RWPE1 (cell line): ENCODE measurements around the gene INVS.
"Not testable (repeated sequence)": the region's sequence is repeated elsewhere in the genome, so short reads cannot be mapped to it uniquely, and the experiment has no call there.

Experiments used
- CTCF ChIA-PET: fragments of 350-600 bp; sonication (Branson Sonifier 250); formaldehyde crosslinking; extraction: SDS; loops from one replicate; lab custom pipeline; 2021; lab: Yijun Ruan, JAX
- POLR2A ChIA-PET: fragments of 400-600 bp; formaldehyde crosslinking; extraction: SDS; loops from one replicate; lab custom pipeline; 2020; ENCODE audit warnings: antibody characterized with exemption; ENCODE audit not compliant: low non-redundant PET; lab: Yijun Ruan, JAX
- DNase-seq: peaks from one replicate; pipeline ENCODE4 v3.0.0; 2012; ENCODE audit warnings: low spot score
- H3K27ac ChIP-seq: fragments of 450-650 bp; 2 replicates; pipeline ENCODE4 v1.5.1; 2017
- TF ChIP-seq, protein P1 (sequence below): fragments of 450-650 bp; conservative IDR thresholded peaks from 2 replicates; pipeline ENCODE4 v1.5.1; 2017; ENCODE audit warnings: low read depth, mild to moderate bottlenecking

The INVS gene

GRCh38 chr9:100063185-100063584, 35.9 kb upstream of the INVS start:
- H3K27ac ChIP-seq, result no peak overlapping the region
- ChIA-PET POLR2A (no interaction called here), CTCF (no interaction called here)
- TF ChIP-seq, protein P1, sequence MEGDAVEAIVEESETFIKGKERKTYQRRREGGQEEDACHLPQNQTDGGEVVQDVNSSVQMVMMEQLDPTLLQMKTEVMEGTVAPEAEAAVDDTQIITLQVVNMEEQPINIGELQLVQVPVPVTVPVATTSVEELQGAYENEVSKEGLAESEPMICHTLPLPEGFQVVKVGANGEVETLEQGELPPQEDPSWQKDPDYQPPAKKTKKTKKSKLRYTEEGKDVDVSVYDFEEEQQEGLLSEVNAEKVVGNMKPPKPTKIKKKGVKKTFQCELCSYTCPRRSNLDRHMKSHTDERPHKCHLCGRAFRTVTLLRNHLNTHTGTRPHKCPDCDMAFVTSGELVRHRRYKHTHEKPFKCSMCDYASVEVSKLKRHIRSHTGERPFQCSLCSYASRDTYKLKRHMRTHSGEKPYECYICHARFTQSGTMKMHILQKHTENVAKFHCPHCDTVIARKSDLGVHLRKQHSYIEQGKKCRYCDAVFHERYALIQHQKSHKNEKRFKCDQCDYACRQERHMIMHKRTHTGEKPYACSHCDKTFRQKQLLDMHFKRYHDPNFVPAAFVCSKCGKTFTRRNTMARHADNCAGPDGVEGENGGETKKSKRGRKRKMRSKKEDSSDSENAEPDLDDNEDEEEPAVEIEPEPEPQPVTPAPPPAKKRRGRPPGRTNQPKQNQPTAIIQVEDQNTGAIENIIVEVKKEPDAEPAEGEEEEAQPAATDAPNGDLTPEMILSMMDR, result no peak
- no peak for DNase-seq

GRCh38 chr9:100064872-100065581, 34.0 kb upstream of the INVS start:
- POLR2A ChIA-PET, result no interaction called here
- TF ChIP-seq, protein P1, result no peak
- CTCF ChIA-PET, result interaction anchor here (0.6 kb wide), 1 partner anchor 14 kb away, joined by 3 read pairs; no protein-coding TSS in a partner anchor
- H3K27ac ChIP-seq, result no peak overlapping the region
- DNase-seq, result peak; percentile 62

DNA sequence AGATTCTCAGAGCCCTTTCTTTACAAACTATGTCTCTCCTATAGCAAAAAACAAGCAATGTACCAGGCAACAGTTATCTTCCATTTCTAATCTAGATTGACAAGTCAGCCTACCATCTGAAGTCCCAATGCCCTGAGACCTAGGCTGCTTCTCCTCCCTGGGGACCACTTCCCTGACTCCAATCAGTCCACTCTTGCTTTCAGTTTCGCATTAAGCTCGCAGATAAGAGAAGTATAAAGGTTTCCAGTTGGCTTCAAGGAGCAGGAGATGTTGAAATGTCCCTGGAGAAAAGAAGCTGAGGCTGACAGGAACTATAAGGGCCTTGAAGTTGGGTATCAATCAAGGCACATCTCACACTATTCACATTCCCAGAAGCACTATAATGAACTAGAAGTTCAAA, 32.5 kb upstream of the INVS start:
- H3K27ac ChIP-seq, result no peak overlapping the region
- CTCF ChIA-PET, result interaction anchor here (0.7 kb wide), 1 partner anchor 55 kb away, joined by 3 read pairs; no protein-coding TSS in a partner anchor
- DNase-seq, result no peak
- POLR2A ChIA-PET, result no interaction called here
- TF ChIP-seq, protein P1, result no peak

DNA sequence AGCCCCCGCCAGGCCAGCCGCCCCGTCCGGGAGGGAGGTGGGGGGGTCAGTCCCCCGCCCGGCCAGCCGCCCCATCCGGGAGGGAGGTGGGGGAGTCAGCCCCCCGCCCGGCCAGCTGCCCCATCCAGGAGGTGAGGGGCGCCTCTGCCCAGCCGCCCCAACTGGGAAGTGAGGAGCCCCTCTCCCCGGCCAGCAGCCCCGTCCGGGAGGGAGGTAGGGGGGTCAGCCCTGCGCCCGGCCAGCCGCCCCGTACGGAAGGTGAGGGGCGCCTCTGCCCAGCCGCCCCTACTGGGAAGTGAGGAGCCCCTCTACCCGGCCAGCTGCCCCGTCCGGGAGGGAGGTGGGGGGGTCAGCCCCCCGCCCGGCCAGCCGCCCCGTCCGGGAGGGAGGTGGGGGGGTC, 31.1 kb upstream of the INVS start:
- CTCF ChIA-PET, H3K27ac ChIP-seq, POLR2A ChIA-PET, DNase-seq: not testable (repeated sequence)

- POLR2A ChIA-PET, DNase-seq, CTCF ChIA-PET, H3K27ac ChIP-seq: not testable (repeated sequence)
Observed at GRCh38 chr9:100069068-100069467, 30.0 kb upstream of the INVS start.

GRCh38 chr9:100070104-100071041, 28.7 kb upstream of the INVS start:
- no peak overlapping the region for H3K27ac ChIP-seq
- CTCF ChIA-PET, result no interaction called here
- POLR2A ChIA-PET, result no interaction called here
- TF ChIP-seq, protein P1, result no peak
- DNase-seq, result peak; percentile 51

GRCh38 chr9:100071271-100071670, 27.8 kb upstream of the INVS start:
- CTCF ChIA-PET, result interaction anchor here (0.6 kb wide), 1 partner anchor 12 kb away, joined by 3 read pairs; no protein-coding TSS in a partner anchor
- DNase-seq, result no peak
- TF ChIP-seq, protein P1, result no peak
- no peak overlapping the region for H3K27ac ChIP-seq
- POLR2A ChIA-PET, result no interaction called here
